ENCODE data around the gene GRB7. TPM values are rescaled to one million over a fixed set of nuclear protein-coding genes. Genes with fewer than 3 reads are reported as not detected.

The GRB7 gene
- total and polyA plus RNA-seq, 9 of the 15 experiments (the other 6 are each of a cell fraction or from before 2014, with no cell fraction given), result 0.04 to 6.2 (median 2.2) TPM

- TF ChIP-seq, protein P1, sequence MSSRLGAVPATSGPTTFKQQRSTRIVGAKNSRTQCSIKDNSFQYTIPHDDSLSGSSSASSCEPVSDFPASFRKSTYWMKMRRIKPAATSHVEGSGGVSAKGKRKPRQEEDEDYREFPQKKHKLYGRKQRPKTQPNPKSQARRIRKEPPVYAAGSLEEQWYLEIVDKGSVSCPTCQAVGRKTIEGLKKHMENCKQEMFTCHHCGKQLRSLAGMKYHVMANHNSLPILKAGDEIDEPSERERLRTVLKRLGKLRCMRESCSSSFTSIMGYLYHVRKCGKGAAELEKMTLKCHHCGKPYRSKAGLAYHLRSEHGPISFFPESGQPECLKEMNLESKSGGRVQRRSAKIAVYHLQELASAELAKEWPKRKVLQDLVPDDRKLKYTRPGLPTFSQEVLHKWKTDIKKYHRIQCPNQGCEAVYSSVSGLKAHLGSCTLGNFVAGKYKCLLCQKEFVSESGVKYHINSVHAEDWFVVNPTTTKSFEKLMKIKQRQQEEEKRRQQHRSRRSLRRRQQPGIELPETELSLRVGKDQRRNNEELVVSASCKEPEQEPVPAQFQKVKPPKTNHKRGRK (tag; IDR thresholded peaks at IDR 0.05), result no peak
- TF ChIP-seq ZNF140 (CRISPR knock-in tag; IDR thresholded peaks at IDR 0.05) (no peak), ZKSCAN3 (CRISPR knock-in tag; IDR thresholded peaks at IDR 0.05) (no peak), SETDB1 (IDR thresholded peaks at IDR 0.05; ENCODE audit: low read length) (no peak), GABPB2 (CRISPR knock-in tag; conservative IDR thresholded peaks at IDR 0.05) (no peak), CREBBP (IDR thresholded peaks at IDR 0.05; ENCODE audit: low read depth, low read length) (no peak)
Measured at GRCh38 chr17:39716073-39716818, 21.5 kb upstream of the GRB7 start (continued).

GRCh38 chr17:39716879-39717536 lies 20.7 kb upstream of the GRB7 start:
- CTCF ChIA-PET (ENCODE audit: low intra/inter-chr PET ratio), result no interaction called here
- Histone ChIP-seq H3K27ac (ENCODE audit: extremely low read depth, low read depth, low read length) (no peak overlapping the region), H3K9me3 (replicated peaks; ENCODE audit: control insufficient read depth, insufficient read depth, low read depth, low read length) (no peaks in the 10 kb centered on the region), H2AFZ (ENCODE audit: low read depth, low read length) (no peak overlapping the region), H3K27me3 (ENCODE audit: control insufficient read depth in 2 of 2, insufficient read depth in 2 of 2, low read length in 2 of 2) (no peaks in the 10 kb centered on the region), H3K79me2 (ENCODE audit: control insufficient read depth, insufficient read depth, low read length) (no peaks in the 10 kb centered on the region), H3K36me3 (ENCODE audit: control insufficient read depth, insufficient read depth, low read length) (no peaks in the 10 kb centered on the region), H3K4me1 (replicated peaks in 1 of 2; ENCODE audit: control insufficient read depth in 2 of 2, insufficient read depth in 2 of 2, low read length in 2 of 2) (peaks cover 0 to 13% of the 10 kb centered on the region in 2 experiments; a peak in 2 of 5 replicates), H3K4me2 (ENCODE audit: insufficient read depth, low read length) (no peak overlapping the region), H3K9ac (ENCODE audit: insufficient read depth in 1 of 2, low read depth in 2 of 2, low read length in 2 of 2) (peak overlapping the region in 1 of 2 experiments; percentile 64; a peak in 2 of 4 replicates), H3K4me3 (no peak overlapping the region), H3K9me1 (ENCODE audit: control insufficient read depth, insufficient read depth, low read length) (no peaks in the 10 kb centered on the region), H4K20me1 (replicated peaks; ENCODE audit: control insufficient read depth, insufficient read depth, low read length) (no peaks in the 10 kb centered on the region)
- DNase-seq (ENCODE audit: extremely low read depth in 1 of 4, low spot score in 3 of 4) (no peak), FAIRE-seq (no peak), ATAC-seq (peak; percentile 37; the same call in 2 of the 3 replicates)
- in situ Hi-C loops (cut with MboI) (no loop called here), intact Hi-C loops (cut with micrococcal nuclease) (no loop called here)
- POLR2A ChIA-PET, result interaction anchor here (1.0 kb wide), 1 partner anchor 8 kb away, joined by 3 read pairs; no protein-coding TSS in a partner anchor
- WGBS (ENCODE audit: insufficient coverage, low coverage, missing lambda C conversion rate), result 47% methylated on average over 11 of the region's 11 CpGs
- BruUV-seq (replicated peaks), result no TSS peak
- TF ChIP-seq PHF20 (IDR thresholded peaks at IDR 0.05; ENCODE audit: partially characterized antibody) (no peak), ZSCAN32 (CRISPR knock-in tag; IDR thresholded peaks at IDR 0.05) (no peak), ELF4 (CRISPR knock-in tag; IDR thresholded peaks at IDR 0.05) (no peak), ZNF316 (IDR thresholded peaks at IDR 0.05) (no peak), MYBL2 (IDR thresholded peaks at IDR 0.05; ENCODE audit: low read depth) (no peak), MYBL2 (CRISPR knock-in tag; IDR thresholded peaks at IDR 0.05; ENCODE audit: borderline replicate concordance) (no peak), MIER1 (IDR thresholded peaks at IDR 0.05; ENCODE audit: low read depth) (no peak)
- TF ChIP-seq, protein P2, sequence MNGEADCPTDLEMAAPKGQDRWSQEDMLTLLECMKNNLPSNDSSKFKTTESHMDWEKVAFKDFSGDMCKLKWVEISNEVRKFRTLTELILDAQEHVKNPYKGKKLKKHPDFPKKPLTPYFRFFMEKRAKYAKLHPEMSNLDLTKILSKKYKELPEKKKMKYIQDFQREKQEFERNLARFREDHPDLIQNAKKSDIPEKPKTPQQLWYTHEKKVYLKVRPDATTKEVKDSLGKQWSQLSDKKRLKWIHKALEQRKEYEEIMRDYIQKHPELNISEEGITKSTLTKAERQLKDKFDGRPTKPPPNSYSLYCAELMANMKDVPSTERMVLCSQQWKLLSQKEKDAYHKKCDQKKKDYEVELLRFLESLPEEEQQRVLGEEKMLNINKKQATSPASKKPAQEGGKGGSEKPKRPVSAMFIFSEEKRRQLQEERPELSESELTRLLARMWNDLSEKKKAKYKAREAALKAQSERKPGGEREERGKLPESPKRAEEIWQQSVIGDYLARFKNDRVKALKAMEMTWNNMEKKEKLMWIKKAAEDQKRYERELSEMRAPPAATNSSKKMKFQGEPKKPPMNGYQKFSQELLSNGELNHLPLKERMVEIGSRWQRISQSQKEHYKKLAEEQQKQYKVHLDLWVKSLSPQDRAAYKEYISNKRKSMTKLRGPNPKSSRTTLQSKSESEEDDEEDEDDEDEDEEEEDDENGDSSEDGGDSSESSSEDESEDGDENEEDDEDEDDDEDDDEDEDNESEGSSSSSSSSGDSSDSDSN (IDR thresholded peaks at IDR 0.05; ENCODE audit: borderline replicate concordance in 1 of 2, low read depth in 2 of 2, low read length in 2 of 2), result no peak
- TF ChIP-seq, protein P3, sequence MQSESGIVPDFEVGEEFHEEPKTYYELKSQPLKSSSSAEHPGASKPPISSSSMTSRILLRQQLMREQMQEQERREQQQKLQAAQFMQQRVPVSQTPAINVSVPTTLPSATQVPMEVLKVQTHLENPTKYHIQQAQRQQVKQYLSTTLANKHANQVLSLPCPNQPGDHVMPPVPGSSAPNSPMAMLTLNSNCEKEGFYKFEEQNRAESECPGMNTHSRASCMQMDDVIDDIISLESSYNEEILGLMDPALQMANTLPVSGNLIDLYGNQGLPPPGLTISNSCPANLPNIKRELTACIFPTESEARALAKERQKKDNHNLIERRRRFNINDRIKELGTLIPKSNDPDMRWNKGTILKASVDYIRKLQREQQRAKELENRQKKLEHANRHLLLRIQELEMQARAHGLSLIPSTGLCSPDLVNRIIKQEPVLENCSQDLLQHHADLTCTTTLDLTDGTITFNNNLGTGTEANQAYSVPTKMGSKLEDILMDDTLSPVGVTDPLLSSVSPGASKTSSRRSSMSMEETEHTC (IDR thresholded peaks at IDR 0.05), result no peak

Data from K562 (cell line).